Peyer's patch (tissue), 4 donors: ENCODE data around the gene CACNA1B. TPM values are rescaled to one million over a fixed set of nuclear protein-coding genes. Genes with fewer than 3 reads are reported as not detected.

Source experiments
- DNase-seq, 3 donors: peaks; one replicate each; pipeline ENCODE4 v3.0.0-alpha.2; 2017 to 2019
- H3K27ac ChIP-seq, 4 donors: fragments of 200-600 bp; sonication (generic); one replicate each; pipeline ENCODE4 v1.5.1; 2016 to 2019
- H3K27me3 ChIP-seq, 2 donors: fragments of 200-600 bp; sonication (generic); one replicate each; pipeline ENCODE4 v1.5.1; 2019
- H3K36me3 ChIP-seq, 3 donors: fragments of 200-600 bp; sonication (generic); one replicate each; pipeline ENCODE4 v1.5.1; 2016 to 2019
- H3K4me1 ChIP-seq, 4 donors: fragments of 200-600 bp; sonication (generic); one replicate each; pipeline ENCODE4 v1.5.1; 2016 to 2019
- H3K4me3 ChIP-seq, 4 donors: fragments of 200-600 bp; sonication (generic); 1 replicate in 3 of 4; 2 replicates in 1 of 4; pipeline ENCODE4 v1.5.1; 2016 to 2019; ENCODE audit warnings: mild to moderate bottlenecking in 1 of 4
- H3K9me3 ChIP-seq, 4 donors: fragments of 200-600 bp; sonication (generic); one replicate each; pipeline ENCODE4 v1.5.1; 2016 to 2019; ENCODE audit warnings: mild to moderate bottlenecking in 1 of 4
- CTCF ChIP-seq, 6 experiments: fragments of 450-650 bp in 4 of 6; fragments of 200-600 bp in 2 of 6; sonication (generic) in 1 of 6; IDR thresholded peaks; one replicate each; pipeline ENCODE4 v1.5.1; 2017 to 2019; ENCODE audit warnings: antibody characterized with exemption in 6 of 6, mild to moderate bottlenecking in 3 of 6, moderate library complexity in 1 of 6
- POLR2A ChIP-seq, 2 donors: fragments of 450-650 bp; IDR thresholded peaks; one replicate each; pipeline ENCODE4 v1.5.1; 2017; ENCODE audit warnings: antibody characterized with exemption in 2 of 2, mild to moderate bottlenecking in 2 of 2, moderate library complexity in 2 of 2
- total RNA-seq, 4 donors: library from RNA; depleted of rRNA; stranded (reverse); fragments of >200 nt; gene quantifications; one replicate each; pipeline ENCODE4 v1.1.0, GENCODE V29; 2016

CACNA1B gene
- total RNA-seq, 4 donors from 2014 or later = 0.13 to 0.83 (median 0.38) TPM; not detected in 1

GRCh38 chr9:138075496-138075895 is 197.9 kb downstream of the CACNA1B start:
- no peaks in the 10 kb centered on the region for H3K36me3 ChIP-seq
- TF ChIP-seq POLR2A (IDR thresholded peaks at IDR 0.05) = no peak
- no peak for TF ChIP-seq CTCF (IDR thresholded peaks at IDR 0.05)
- DNase-seq = peak; percentile 13 to 34 (median 15)
- no peak overlapping the region for H3K4me3 ChIP-seq
- H3K4me1 ChIP-seq = no peaks in the 10 kb centered on the region
- no peaks in the 10 kb centered on the region for H3K9me3 ChIP-seq
- H3K27me3 ChIP-seq = no peaks in the 10 kb centered on the region
- no peak overlapping the region for H3K27ac ChIP-seq

GRCh38 chr9:138075961-138076649 is 198.5 kb downstream of the CACNA1B start:
- no peaks in the 10 kb centered on the region for H3K27me3 ChIP-seq
- H3K27ac ChIP-seq = no peak overlapping the region
- no peaks in the 10 kb centered on the region for H3K9me3 ChIP-seq
- H3K4me1 ChIP-seq = no peaks in the 10 kb centered on the region
- DNase-seq = peak in 2 of 3 donors; percentile 9 to 21
- no peak overlapping the region for H3K4me3 ChIP-seq
- H3K36me3 ChIP-seq = no peaks in the 10 kb centered on the region
- TF ChIP-seq CTCF (IDR thresholded peaks at IDR 0.05) = no peak
- no peak for TF ChIP-seq POLR2A (IDR thresholded peaks at IDR 0.05)

GRCh38 chr9:138076650-138077009 is 199.0 kb downstream of the CACNA1B start:
- no peaks in the 10 kb centered on the region for H3K4me1 ChIP-seq
- H3K27ac ChIP-seq = no peak overlapping the region
- no peaks in the 10 kb centered on the region for H3K9me3 ChIP-seq
- H3K36me3 ChIP-seq = no peaks in the 10 kb centered on the region
- TF ChIP-seq POLR2A (IDR thresholded peaks at IDR 0.05) (no peak), CTCF (IDR thresholded peaks at IDR 0.05) (no peak)
- H3K27me3 ChIP-seq = no peaks in the 10 kb centered on the region
- H3K4me3 ChIP-seq = no peak overlapping the region
- DNase-seq = no peak

GRCh38 chr9:138077126-138077525 is 199.5 kb downstream of the CACNA1B start:
- H3K4me1 ChIP-seq = no peaks in the 10 kb centered on the region
- H3K4me3 ChIP-seq = no peak overlapping the region
- DNase-seq = peak; percentile 4 to 28 (median 27)
- TF ChIP-seq POLR2A (IDR thresholded peaks at IDR 0.05) = no peak
- TF ChIP-seq CTCF (IDR thresholded peaks at IDR 0.05) = no peak
- H3K36me3 ChIP-seq = no peaks in the 10 kb centered on the region
- H3K9me3 ChIP-seq = no peaks in the 10 kb centered on the region
- no peak overlapping the region for H3K27ac ChIP-seq
- no peaks in the 10 kb centered on the region for H3K27me3 ChIP-seq

- H3K4me1 ChIP-seq = no peaks in the 10 kb centered on the region
- H3K9me3 ChIP-seq = no peaks in the 10 kb centered on the region
- H3K36me3 ChIP-seq = no peaks in the 10 kb centered on the region
- no peak overlapping the region for H3K27ac ChIP-seq
- peak in 2 of 3 donors; percentile 21 to 22 for DNase-seq
- H3K4me3 ChIP-seq = no peak overlapping the region
- TF ChIP-seq POLR2A (IDR thresholded peaks at IDR 0.05) = no peak
- no peak for TF ChIP-seq CTCF (IDR thresholded peaks at IDR 0.05)
- H3K27me3 ChIP-seq = no peaks in the 10 kb centered on the region
Measured at GRCh38 chr9:138077898-138078540, 200.4 kb downstream of the CACNA1B start.
